ENCODE measurements around the gene NIPA2.

GRCh38 chr15:22877607-22878006 lies 39.1 kb downstream of the NIPA2 start:
- no peak for TF ChIP-seq ZNF704 (CRISPR knock-in tag; IDR thresholded peaks at IDR 0.05; ENCODE audit: borderline replicate concordance)
- no peak for TF ChIP-seq CTCF (CRISPR knock-in tag; IDR thresholded peaks at IDR 0.05)
- no peak for TF ChIP-seq NAIF1 (CRISPR knock-in tag; IDR thresholded peaks at IDR 0.05; ENCODE audit: borderline replicate concordance)
